Measurements from ENCODE around the gene SLC12A3. TPM values are rescaled to one million over a fixed set of nuclear protein-coding genes. Genes with fewer than 3 reads are reported as not detected.

The SLC12A3 gene
- total and polyA plus RNA-seq, 2 of the 4 experiments (the other 2 are of a cell fraction), result not detected

DNA sequence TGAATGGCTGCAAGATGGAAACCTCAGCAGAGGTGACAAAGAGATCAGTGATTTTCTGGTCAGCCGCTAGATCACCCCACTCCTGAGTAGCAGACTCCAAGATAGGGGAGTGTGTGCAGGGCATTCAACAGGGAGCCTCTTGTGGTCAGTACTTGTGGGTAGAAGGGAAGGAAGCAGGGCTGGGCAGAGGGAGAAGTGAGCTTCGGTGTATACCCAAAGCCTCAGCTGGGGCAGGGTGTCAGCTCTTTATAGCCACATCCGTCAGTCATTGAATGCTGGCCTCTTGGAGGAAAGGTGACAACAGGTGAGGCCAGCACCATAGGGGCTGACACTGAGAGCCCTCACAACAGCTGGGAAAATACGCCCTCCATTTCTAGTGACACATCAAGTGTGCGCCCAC, 2.2 kb upstream of the SLC12A3 start:
- ATAC-seq (ENCODE audit: low read depth) (no peak), DNase-seq (no peak)
- Histone ChIP-seq H3K4me3 (ENCODE audit: insufficient read depth, low read depth, low read length) (no peak overlapping the region), H3K9me3 (ENCODE audit: control insufficient read depth, insufficient read depth, low read length) (no peaks in the 10 kb centered on the region), H2AK5ac (ENCODE audit: low read depth, low read length) (no peak overlapping the region), H3K36me3 (ENCODE audit: control insufficient read depth, insufficient read depth, low read length) (no peaks in the 10 kb centered on the region), H4K20me1 (ENCODE audit: insufficient read depth, low read length) (no peaks in the 10 kb centered on the region), H4K8ac (ENCODE audit: low read depth in 2 of 2, low read length in 2 of 2) (no peak overlapping the region), H4K91ac (ENCODE audit: insufficient read depth, low read depth, low read length) (no peak overlapping the region), H3K14ac (replicated peaks; ENCODE audit: low read depth, low read length) (no peak overlapping the region), H3K23ac (ENCODE audit: low read depth, low read length) (no peak overlapping the region), H3K18ac (ENCODE audit: low read depth, low read length) (no peak overlapping the region), H3K56ac (ENCODE audit: extremely low read depth, insufficient read depth, low read length) (no peak overlapping the region), H4K5ac (ENCODE audit: low read depth, low read length) (no peak overlapping the region), H2AFZ (replicated peaks; ENCODE audit: low read length, poor library complexity) (no peak overlapping the region), H3K27ac (ENCODE audit: insufficient read depth, low read length) (no peak overlapping the region), H3K4me2 (ENCODE audit: low read depth, low read length) (no peak overlapping the region), H3K4me1 (ENCODE audit: control insufficient read depth, insufficient read depth, low read length) (no peaks in the 10 kb centered on the region; the same call in 1 of the 2 replicates), H2BK5ac (ENCODE audit: low read depth, low read length, poor library complexity, severe bottlenecking) (no peak overlapping the region), H3K4ac (ENCODE audit: low read depth, low read length) (no peak overlapping the region), H3K79me1 (ENCODE audit: low read depth in 1 of 2, low read length in 2 of 2) (no peaks in the 10 kb centered on the region), H2BK20ac (ENCODE audit: low read depth, low read length) (no peak overlapping the region), H2BK120ac (ENCODE audit: low read depth, low read length) (no peak overlapping the region), H3K9me1 (ENCODE audit: insufficient read depth, low read length) (peaks cover 5% of the 10 kb centered on the region; the same call in 1 of the 2 replicates), H3K9ac (ENCODE audit: low read depth, low read length) (no peak overlapping the region), H2BK15ac (ENCODE audit: low read depth, low read length) (no peak overlapping the region), H3K27me3 (ENCODE audit: control insufficient read depth, insufficient read depth, low read length) (no peaks in the 10 kb centered on the region), H2AK9ac (replicated peaks; ENCODE audit: low read depth, low read length, poor library complexity) (no peak overlapping the region)
- POLR2A ChIA-PET (ENCODE audit: unreplicated experiment), result no interaction called here
- intact Hi-C loops (cut with micrococcal nuclease) (no loop called here), dilution Hi-C loops (cut with HindIII; ENCODE audit: low sequenced_read_pairs, unreplicated experiment) (no loop called here), in situ Hi-C loops (cut with MboI; ENCODE audit: low sequenced_read_pairs) (loop anchor here (10.0 kb wide), 1 partner anchor 182 kb away; no protein-coding TSS in a partner anchor)
- 80% methylated on average over 3 of the region's 5 CpGs; no CpG with 5 or more reads in 1 of the 2 experiments for WGBS, 2 experiments (ENCODE audit: extremely low coverage in 2 of 2, insufficient read length in 1 of 2)
- CTCF ChIA-PET, result no interaction called here
- TF ChIP-seq BHLHE40 (IDR thresholded peaks at IDR 0.05; ENCODE audit: low read depth, low read length), result no peak
- no peak for TF ChIP-seq SMC3 (IDR thresholded peaks at IDR 0.05; ENCODE audit: low read depth, low read length)
- no peak for TF ChIP-seq RFX5 (IDR thresholded peaks at IDR 0.05; ENCODE audit: low read depth, low read length)
- no peak for TF ChIP-seq FOS (IDR thresholded peaks at IDR 0.05; ENCODE audit: low read depth, low read length)
- TF ChIP-seq NFE2L2 (IDR thresholded peaks at IDR 0.05; ENCODE audit: low read depth, low read length), result no peak
- TF ChIP-seq RCOR1 (IDR thresholded peaks at IDR 0.05; ENCODE audit: insufficient replicate concordance, low read length), result no peak
- no peak for TF ChIP-seq POLR2A (IDR thresholded peaks at IDR 0.05; ENCODE audit: low read depth, low read length)
- BruUV-seq (replicated peaks), result no TSS peak
